NCI-H2029 (cell line): ENCODE measurements around the gene STAMBPL1.
"Not testable (repeated sequence)": the region's sequence is repeated elsewhere in the genome, so short reads cannot be mapped to it uniquely, and the experiment has no call there.

Source experiments
- DNase-seq: peaks from one replicate; lab custom pipeline; 2025; lab: John Stamatoyannopoulos, UW

Gene STAMBPL1

GRCh38 chr10:88879534-88880281 lies at the start of gene STAMBPL1:
TSS of gene STAMBPL1 (plus strand) at chr10:88880245. CDS start at chr10:88901709, 21,464 bp downstream.
- peak; percentile 38 for DNase-seq

DNA sequence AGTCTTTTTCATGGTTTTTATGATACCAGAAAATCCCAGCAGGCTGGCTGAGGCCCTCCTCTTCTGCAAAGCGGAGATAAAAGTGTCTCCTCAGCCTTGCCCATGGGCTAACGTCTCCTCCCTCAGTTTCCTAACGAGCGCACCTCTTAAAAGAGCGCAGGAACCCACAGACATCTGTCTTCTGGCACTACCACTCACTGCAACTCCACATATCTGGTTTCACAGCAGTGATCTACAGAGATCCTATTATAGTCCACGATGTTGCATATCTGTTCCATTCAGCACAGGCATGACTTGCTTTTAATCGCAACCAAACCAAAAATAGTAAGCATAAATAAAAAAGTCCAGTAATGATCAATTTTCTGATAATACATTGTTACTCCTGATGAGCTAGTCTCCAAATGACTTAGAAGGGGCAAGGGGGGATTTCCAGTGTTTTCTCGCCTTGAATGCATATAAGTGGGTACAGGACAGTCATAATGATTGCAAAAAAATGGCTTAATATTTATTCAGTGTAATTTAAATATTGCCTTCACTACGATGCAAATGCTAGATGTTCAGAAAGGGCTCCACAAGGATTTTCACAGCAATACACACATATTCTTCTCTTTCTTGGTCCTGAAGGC lies 49.3 kb upstream of the STAMBPL1 start:
- no peak for DNase-seq

DNA sequence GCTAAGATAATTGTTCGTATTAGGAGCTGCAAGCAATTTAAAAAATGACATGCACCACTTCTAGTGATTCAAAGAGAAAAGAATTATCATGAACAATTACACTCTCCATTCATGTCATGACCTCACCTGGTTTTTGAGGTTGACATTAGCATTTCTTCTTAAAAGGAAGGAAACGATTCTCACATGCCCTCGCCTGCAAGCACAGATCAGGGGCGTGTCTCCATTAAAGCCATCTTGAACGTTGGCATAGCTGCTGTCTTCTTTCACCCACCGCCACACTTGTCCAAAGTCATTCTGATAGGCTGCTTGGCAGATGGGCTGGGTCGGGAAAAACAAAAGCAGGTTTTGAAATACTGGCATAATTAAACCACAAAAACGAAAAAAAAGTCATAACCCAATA lies 48.3 kb upstream of the STAMBPL1 start:
- no peak for DNase-seq

DNA sequence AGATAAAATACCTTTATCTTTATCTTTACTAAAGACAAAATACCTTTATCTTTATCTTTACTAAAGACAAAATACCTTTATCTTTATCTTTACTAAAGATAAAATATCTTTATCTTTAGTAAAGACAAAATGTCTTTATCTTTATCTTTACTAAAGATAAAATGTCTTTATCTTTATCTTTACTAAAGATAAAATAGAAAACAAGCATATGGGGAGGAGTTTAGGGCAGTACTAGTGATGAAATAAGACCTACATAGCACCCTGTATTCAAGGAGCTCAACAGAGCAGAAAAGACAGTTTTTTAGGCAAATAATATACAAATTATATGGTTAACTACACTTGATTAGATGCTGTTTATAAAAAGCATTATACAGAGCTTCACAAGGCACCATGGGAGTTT lies 47.7 kb upstream of the STAMBPL1 start:
- DNase-seq: no peak

DNA sequence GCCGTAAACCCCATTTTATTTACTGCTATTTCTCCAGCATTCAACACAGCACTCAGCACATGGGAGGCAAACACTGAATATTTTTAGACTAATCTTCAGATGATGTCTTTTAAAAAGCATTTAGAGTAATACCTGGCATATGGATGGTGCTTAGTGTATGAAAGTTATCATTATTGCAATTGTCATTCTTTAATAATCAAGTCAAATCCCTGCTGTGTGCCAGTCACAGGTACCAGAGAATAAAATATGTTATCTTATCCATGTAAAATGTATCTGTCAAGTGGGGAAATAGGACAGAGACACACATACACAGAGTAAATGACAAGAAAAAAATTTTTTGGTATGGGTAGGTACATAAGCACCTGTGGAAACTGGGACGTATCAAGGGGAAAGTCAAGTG lies 46.9 kb upstream of the STAMBPL1 start:
- DNase-seq: no peak

- DNase-seq: no peak
Measured at GRCh38 chr10:88833723-88834122, 46.3 kb upstream of the STAMBPL1 start.

- DNase-seq: peak; percentile 46
Measured at GRCh38 chr10:88835096-88835909, 44.7 kb upstream of the STAMBPL1 start.

DNA sequence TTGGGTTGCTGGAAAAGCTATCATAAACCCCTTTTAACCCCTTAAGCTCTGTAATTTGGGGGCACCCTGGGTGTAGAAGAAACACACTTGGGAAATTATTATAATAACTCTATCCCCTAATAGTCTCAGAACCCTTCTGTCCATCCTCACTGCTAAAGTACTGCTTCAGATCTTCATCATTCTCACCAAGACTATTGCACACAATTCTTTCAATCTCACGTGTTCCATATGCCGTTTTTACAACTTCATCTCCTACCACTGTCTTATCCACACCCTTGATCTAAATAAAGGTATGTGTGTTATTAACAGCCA lies 44.2 kb upstream of the STAMBPL1 start:
- DNase-seq: no peak

DNA sequence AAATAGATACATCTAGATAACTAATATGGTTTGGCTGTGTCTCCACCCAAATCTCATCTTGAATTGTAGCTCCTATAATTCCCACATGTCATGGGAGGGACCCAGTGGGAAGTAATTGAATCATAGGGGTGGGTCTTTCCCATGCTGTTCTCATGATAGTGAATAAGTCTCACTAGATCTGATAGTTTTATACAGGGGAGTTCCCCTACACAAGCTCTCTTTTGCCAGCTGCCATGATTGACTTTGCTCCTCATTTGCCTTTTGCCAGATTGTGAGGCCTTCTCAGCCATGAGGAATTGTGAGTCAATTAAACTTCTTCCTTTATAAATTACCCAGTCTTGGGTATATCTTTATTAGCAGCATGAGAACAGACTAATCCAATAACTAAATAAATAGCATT lies 42.4 kb upstream of the STAMBPL1 start:
- not testable (repeated sequence) for DNase-seq

GRCh38 chr10:88838766-88839350 lies 41.2 kb upstream of the STAMBPL1 start:
- no peak for DNase-seq

GRCh38 chr10:88840104-88840503 lies 39.9 kb upstream of the STAMBPL1 start:
- no peak for DNase-seq

GRCh38 chr10:88840881-88841280 lies 39.2 kb upstream of the STAMBPL1 start:
- no peak for DNase-seq

DNA sequence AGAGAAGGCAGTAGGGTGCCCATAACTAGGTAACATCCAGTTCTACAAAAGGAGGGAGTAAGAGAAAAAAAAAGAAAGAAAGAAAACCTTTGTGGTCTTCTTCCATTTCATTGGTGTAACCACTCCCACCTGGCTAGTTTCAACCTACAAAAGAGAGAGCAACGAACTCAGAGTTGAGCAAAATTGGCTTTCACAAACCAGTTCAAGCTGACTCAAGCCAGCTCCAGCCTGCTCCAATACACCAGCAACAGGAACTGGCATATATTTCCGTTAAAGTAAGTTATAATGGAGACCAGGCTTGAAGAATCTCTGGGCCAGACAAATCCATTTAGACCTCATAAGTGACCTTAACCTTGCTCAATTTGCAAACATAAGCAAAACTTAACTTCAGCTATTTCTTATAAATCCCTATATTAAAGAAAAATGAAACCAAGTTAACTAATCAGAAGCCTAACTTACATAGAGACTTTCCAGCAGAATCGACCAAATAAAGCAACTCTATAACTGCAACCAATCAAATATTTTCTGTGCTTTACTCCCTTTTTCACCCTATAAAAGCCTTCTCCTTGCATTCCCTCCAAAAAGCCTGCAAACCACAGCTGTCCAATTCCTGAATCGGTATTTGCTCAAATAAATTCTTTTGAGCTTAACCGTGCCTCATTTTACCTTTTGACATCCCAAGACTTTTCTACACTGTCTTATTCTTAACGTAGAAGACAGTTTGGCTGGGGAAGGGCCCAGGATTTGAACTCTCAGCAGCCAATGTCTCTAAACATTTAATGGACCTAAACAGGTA lies 38.5 kb upstream of the STAMBPL1 start:
- no peak for DNase-seq

DNA sequence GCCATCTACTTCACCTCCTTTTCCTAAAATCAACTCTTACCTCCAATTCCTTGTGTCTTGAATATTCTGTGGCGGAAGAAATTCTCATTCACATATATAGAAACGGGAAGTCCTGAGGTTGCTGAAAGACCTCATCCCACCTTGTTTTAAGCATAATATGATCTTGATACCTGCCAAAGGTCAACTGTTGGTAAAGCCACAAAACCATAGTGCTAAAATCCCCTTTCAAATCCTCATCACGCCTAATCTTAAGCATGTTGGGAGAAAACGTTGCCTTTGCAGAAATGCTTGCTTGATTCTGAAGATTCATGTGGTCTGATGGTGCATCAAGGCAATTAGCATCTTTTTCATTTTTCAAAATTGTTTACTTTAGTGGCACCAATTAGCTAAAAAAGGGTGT lies 36.9 kb upstream of the STAMBPL1 start:
- no peak for DNase-seq

GRCh38 chr10:88848499-88848898 lies 31.5 kb upstream of the STAMBPL1 start:
- DNase-seq: no peak

DNA sequence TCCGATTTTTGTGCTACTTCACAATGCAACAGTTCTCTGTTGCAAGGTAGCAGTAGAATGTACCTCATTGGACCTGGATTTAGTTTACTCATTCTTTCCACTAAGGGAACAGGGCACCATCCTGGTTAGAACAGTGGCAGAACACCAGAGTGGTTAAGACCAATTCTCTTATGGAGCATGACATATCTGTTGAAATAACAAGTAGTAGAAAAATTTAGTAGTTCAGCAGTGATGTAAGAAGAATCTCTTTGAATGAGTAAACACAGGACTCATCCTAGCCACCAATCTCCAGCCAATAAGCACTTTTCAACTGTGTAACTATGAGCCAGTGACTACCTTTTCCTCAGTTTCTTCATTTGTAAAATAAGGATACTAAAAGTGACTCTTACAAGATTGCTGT lies 30.8 kb upstream of the STAMBPL1 start:
- no peak for DNase-seq

DNA sequence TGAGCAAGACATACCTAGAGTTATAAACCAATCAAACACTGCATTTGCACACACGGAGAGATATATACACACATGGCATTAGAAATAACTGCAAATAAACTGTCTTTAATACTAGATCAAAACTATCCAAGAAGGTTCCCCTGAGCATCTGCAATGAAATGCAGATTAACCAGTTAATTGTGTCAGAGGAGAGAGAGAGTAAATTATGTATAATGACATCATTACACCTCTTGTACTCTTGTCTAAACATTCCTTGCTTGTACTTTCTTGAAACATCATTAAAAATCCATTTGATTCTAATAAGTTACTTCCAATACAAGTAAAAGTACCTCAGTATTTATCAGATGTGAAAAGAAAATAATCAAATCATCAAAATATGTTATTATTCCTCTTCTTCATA lies 29.3 kb upstream of the STAMBPL1 start:
- DNase-seq: no peak

GRCh38 chr10:88851706-88852105 lies 28.3 kb upstream of the STAMBPL1 start, which contains the start of gene ANKRD22:
TSS of gene ANKRD22 (minus strand) at chr10:88851844. CDS start at chr10:88851607, 237 bp downstream.
- DNase-seq: peak; percentile 49

DNA sequence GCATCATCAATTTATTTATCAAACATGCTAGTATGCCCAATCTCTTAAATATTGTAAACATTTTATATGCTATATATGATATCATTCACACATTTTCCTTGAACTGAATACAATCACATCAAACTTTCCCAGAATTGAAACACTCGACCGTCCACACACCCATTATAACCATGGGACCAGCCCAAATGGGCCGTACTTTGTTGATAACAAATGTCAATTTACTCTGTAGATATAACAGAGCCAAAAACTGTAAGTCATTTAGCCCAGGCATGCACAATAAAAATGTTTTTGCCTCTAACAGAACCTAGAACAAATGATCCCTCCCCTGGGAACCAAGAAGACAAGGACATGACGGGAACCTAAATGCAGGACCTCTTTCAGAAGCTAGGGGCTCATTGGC lies 27.7 kb upstream of the STAMBPL1 start:
- no peak for DNase-seq

GRCh38 chr10:88853155-88853881 lies 26.7 kb upstream of the STAMBPL1 start:
- no peak for DNase-seq

DNA sequence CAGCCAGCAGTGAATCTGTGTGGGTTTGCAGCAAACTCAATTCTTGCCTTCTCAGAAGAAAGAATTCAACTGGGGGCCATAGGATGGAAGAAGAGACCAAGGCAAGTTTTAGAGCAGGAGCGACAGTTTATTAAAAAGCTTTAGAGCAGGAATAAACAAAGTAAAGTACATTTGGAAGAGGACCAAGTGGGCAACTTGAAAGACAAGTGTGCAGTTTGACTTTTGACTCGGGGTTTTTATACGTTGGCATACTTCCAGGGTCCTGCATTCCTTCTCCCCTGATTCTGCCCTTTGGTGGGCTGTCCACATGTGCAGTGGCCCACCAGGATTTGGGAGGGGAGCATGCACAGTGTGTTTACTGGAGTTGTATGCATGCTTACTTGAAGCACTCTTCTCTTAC lies 25.4 kb upstream of the STAMBPL1 start:
- no peak for DNase-seq
